SK-N-SH treated with all-trans-retinoic acid at 6 μM for 48 hours (cell line): ENCODE measurements around the gene PCDHA7.
"Not testable (repeated sequence)": the region's sequence is repeated elsewhere in the genome, so short reads cannot be mapped to it uniquely, and the experiment has no call there.

Source experiments
- ARNTL ChIP-seq: fragments of 450-650 bp; formaldehyde crosslinking; IDR thresholded peaks from 2 replicates; pipeline ENCODE4 v1.5.0; 2020; ENCODE audit warnings: low read depth, mild to moderate bottlenecking, moderate library complexity, borderline replicate concordance
- CREB5 ChIP-seq: fragments of 250-450 bp; sonication (Bioruptor Pico); IDR thresholded peaks from 2 replicates; pipeline ENCODE4 v1.5.1; 2020; ENCODE audit warnings: low read depth, mild to moderate bottlenecking, moderate library complexity
- GLIS3 ChIP-seq: fragments of 250-450 bp; sonication (Bioruptor Pico); IDR thresholded peaks from 2 replicates; pipeline ENCODE4 v1.5.0; 2020; ENCODE audit warnings: mild to moderate bottlenecking, moderate library complexity
- RARB ChIP-seq: fragments of 250-450 bp; sonication (Bioruptor Pico); IDR thresholded peaks from 2 replicates; pipeline ENCODE4 v1.8.0; 2021; ENCODE audit warnings: mild to moderate bottlenecking, moderate library complexity
- TCF4 ChIP-seq: fragments of 250-450 bp; sonication (Bioruptor Pico); IDR thresholded peaks from 2 replicates; pipeline ENCODE4 v1.8.0; 2021; ENCODE audit warnings: mild to moderate bottlenecking, moderate library complexity, borderline replicate concordance
- TOX ChIP-seq: fragments of 250-450 bp; sonication (Bioruptor Pico); IDR thresholded peaks from 2 replicates; pipeline ENCODE4 v1.8.0; 2021; ENCODE audit warnings: mild to moderate bottlenecking, moderate library complexity, borderline replicate concordance
- ZC3H10 ChIP-seq: fragments of 250-450 bp; sonication (Bioruptor Pico); IDR thresholded peaks from 2 replicates; pipeline ENCODE4 v1.5.1; 2021; ENCODE audit warnings: mild to moderate bottlenecking, moderate library complexity
- ZFP3 ChIP-seq: fragments of 250-450 bp; sonication (Bioruptor Pico); IDR thresholded peaks from 2 replicates; pipeline ENCODE4 v1.5.0; 2020; ENCODE audit warnings: mild to moderate bottlenecking, moderate library complexity
- TF ChIP-seq, protein P1 (sequence below): fragments of 250-450 bp; sonication (Bioruptor Pico); IDR thresholded peaks from 2 replicates; pipeline ENCODE4 v1.8.0; 2020; ENCODE audit warnings: mild to moderate bottlenecking, moderate library complexity, borderline replicate concordance
- TF ChIP-seq, protein P2 (sequence below): fragments of 250-450 bp; sonication (Bioruptor Pico); IDR thresholded peaks from 2 replicates; pipeline ENCODE4 v1.8.0; 2021; ENCODE audit warnings: low read depth, mild to moderate bottlenecking, moderate library complexity, borderline replicate concordance

DNA sequence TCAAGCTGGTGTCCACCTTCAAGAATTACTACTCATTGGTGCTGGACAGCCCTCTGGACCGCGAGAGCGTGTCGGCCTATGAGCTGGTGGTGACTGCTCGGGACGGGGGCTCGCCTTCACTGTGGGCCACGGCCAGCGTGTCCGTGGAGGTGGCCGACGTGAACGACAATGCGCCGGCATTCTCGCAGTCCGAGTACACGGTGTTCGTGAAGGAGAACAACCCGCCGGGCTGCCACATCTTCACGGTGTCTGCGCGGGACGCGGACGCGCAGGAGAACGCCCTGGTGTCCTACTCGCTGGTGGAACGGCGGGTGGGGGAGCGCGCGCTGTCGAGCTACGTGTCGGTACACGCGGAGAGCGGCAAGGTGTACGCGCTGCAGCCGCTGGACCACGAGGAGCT, 31.7 kb upstream of the PCDHA7 start:
- TF ChIP-seq, protein P1, sequence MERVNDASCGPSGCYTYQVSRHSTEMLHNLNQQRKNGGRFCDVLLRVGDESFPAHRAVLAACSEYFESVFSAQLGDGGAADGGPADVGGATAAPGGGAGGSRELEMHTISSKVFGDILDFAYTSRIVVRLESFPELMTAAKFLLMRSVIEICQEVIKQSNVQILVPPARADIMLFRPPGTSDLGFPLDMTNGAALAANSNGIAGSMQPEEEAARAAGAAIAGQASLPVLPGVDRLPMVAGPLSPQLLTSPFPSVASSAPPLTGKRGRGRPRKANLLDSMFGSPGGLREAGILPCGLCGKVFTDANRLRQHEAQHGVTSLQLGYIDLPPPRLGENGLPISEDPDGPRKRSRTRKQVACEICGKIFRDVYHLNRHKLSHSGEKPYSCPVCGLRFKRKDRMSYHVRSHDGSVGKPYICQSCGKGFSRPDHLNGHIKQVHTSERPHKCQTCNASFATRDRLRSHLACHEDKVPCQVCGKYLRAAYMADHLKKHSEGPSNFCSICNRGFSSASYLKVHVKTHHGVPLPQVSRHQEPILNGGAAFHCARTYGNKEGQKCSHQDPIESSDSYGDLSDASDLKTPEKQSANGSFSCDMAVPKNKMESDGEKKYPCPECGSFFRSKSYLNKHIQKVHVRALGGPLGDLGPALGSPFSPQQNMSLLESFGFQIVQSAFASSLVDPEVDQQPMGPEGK (CRISPR knock-in tag): not testable (repeated sequence)
- not testable (repeated sequence) for TF ChIP-seq GLIS3, RARB, CREB5, TCF4, ZFP3, TOX, ARNTL, ZC3H10 (CRISPR knock-in tag)
- TF ChIP-seq, protein P2, sequence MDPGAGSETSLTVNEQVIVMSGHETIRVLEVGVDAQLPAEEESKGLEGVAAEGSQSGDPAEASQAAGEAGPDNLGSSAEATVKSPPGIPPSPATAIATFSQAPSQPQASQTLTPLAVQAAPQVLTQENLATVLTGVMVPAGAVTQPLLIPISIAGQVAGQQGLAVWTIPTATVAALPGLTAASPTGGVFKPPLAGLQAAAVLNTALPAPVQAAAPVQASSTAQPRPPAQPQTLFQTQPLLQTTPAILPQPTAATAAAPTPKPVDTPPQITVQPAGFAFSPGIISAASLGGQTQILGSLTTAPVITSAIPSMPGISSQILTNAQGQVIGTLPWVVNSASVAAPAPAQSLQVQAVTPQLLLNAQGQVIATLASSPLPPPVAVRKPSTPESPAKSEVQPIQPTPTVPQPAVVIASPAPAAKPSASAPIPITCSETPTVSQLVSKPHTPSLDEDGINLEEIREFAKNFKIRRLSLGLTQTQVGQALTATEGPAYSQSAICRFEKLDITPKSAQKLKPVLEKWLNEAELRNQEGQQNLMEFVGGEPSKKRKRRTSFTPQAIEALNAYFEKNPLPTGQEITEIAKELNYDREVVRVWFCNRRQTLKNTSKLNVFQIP (CRISPR knock-in tag): not testable (repeated sequence)
